Gastroesophageal sphincter (tissue), 3 donors: ENCODE results near the gene MCFD2.

Experiments
- CTCF ChIP-seq, 4 experiments: fragments of 200-600 bp in 2 of 4; fragments of 450-650 bp in 2 of 4; sonication (generic) in 1 of 4; IDR thresholded peaks; one replicate each; pipeline ENCODE4 v1.5.1; 2017 to 2019; ENCODE audit warnings: antibody characterized with exemption in 4 of 4, mild to moderate bottlenecking in 2 of 4, moderate library complexity in 2 of 4
- EP300 ChIP-seq: sonication (generic); formaldehyde crosslinking; IDR thresholded peaks from one replicate; pipeline ENCODE4 v1.6.1; 2017; ENCODE audit warnings: antibody characterized with exemption, mild to moderate bottlenecking
- POLR2A ChIP-seq, 2 donors: fragments of 450-650 bp; IDR thresholded peaks; one replicate each; pipeline ENCODE4 v1.6.1; 2017; ENCODE audit warnings: antibody characterized with exemption in 2 of 2, mild to moderate bottlenecking in 2 of 2, moderate library complexity in 1 of 2
- POLR2AphosphoS5 ChIP-seq: sonication (generic); formaldehyde crosslinking; IDR thresholded peaks from one replicate; pipeline ENCODE4 v1.6.1; 2017; ENCODE audit warnings: antibody characterized with exemption

- TF ChIP-seq CTCF (IDR thresholded peaks at IDR 0.05) (no peak), POLR2A (IDR thresholded peaks at IDR 0.05) (no peak), POLR2AphosphoS5 (no peak), EP300 (no peak)
Observed at GRCh38 chr2:46874236-46874929, 41.2 kb downstream of the MCFD2 start.
